Right lobe of liver (tissue), 4 donors: Measurements from ENCODE around the gene TAGAP.

Experiments
- POLR2A ChIP-seq: fragments of 450-650 bp; IDR thresholded peaks from one replicate; pipeline ENCODE4 v1.6.1; 2017; ENCODE audit warnings: antibody characterized with exemption, mild to moderate bottlenecking
- TF ChIP-seq, protein P1 (sequence below), 4 donors: fragments of 200-600 bp in 3 of 4; fragments of 450-650 bp in 1 of 4; IDR thresholded peaks; one replicate each; pipeline versions ENCODE4 v1.5.1 to v1.8.0; 2016 to 2022; ENCODE audit warnings: antibody characterized with exemption in 4 of 4, mild to moderate bottlenecking in 2 of 4
- donor health status: DM: no; HTN: no; CAD: no.
- donor health status: DM: no; HTN: no; CAD: no.
- donor health status: DM: no; HTN: yes; CAD: no.

DNA sequence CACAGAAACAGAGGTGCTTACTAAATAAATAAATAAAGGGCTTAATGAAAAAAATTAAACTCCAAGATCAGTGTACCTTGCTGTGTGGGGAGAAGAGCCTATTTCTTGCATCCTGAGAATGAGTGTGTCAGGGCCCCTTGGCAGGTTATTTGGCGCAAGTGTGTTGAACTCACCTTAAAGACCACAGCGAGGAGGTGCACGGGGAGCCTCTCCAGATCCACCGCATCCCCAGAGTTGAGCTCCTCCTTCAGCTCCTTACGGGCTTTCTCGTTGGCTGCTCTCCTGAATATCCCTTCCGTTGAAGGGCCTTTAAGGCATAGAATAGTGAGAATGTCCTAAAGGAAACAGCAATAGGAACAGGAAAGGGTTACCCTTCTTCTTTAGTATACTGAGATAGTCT is 3.6 kb downstream of the TAGAP start:
- TF ChIP-seq, protein P1, sequence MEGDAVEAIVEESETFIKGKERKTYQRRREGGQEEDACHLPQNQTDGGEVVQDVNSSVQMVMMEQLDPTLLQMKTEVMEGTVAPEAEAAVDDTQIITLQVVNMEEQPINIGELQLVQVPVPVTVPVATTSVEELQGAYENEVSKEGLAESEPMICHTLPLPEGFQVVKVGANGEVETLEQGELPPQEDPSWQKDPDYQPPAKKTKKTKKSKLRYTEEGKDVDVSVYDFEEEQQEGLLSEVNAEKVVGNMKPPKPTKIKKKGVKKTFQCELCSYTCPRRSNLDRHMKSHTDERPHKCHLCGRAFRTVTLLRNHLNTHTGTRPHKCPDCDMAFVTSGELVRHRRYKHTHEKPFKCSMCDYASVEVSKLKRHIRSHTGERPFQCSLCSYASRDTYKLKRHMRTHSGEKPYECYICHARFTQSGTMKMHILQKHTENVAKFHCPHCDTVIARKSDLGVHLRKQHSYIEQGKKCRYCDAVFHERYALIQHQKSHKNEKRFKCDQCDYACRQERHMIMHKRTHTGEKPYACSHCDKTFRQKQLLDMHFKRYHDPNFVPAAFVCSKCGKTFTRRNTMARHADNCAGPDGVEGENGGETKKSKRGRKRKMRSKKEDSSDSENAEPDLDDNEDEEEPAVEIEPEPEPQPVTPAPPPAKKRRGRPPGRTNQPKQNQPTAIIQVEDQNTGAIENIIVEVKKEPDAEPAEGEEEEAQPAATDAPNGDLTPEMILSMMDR (IDR thresholded peaks at IDR 0.05) = no peak
- no peak for TF ChIP-seq POLR2A
